Tibial nerve (tissue), 4 donors: ENCODE data around the gene XYLT1.

Experiments used
- EP300 ChIP-seq, 2 donors: sonication (generic); formaldehyde crosslinking; IDR thresholded peaks; one replicate each; pipeline ENCODE4 v1.6.1; 2017; ENCODE audit warnings: antibody characterized with exemption in 2 of 2, mild to moderate bottlenecking in 1 of 2
- POLR2A ChIP-seq, 2 donors: fragments of 450-650 bp; IDR thresholded peaks; one replicate each; pipeline ENCODE4 v1.6.1; 2017; ENCODE audit warnings: antibody characterized with exemption in 2 of 2, mild to moderate bottlenecking in 2 of 2, moderate library complexity in 2 of 2
- TF ChIP-seq, protein P1 (sequence below), 5 experiments: fragments of 200-600 bp in 3 of 5; fragments of 450-650 bp in 2 of 5; sonication (generic) in 3 of 5; IDR thresholded peaks; one replicate each; pipeline ENCODE4 v1.5.1; 2016 to 2019; ENCODE audit warnings: antibody characterized with exemption in 5 of 5, mild to moderate bottlenecking in 3 of 5, moderate library complexity in 2 of 5

DNA sequence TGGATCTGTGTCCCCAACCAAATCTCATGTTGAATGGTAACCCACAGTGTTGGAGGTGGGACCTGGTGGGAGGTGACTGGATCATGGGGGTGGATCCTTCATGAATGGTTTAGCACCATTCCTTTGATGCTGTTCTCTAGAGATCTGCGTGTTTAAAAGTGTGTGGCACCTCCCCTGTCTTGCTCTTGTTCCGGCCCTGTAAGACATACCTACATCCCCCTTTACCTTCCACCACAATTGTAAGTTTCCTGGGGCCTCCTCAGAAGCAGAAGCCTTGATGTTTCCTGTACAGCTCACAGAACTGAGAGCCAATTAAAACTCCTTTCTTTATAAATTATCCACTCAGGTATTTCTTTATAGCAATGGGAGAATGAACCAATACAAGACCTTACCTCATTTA is 257.7 kb downstream of the XYLT1 start:
- TF ChIP-seq POLR2A (IDR thresholded peaks at IDR 0.05) (no peak), EP300 (IDR thresholded peaks at IDR 0.05) (no peak)
- TF ChIP-seq, protein P1, sequence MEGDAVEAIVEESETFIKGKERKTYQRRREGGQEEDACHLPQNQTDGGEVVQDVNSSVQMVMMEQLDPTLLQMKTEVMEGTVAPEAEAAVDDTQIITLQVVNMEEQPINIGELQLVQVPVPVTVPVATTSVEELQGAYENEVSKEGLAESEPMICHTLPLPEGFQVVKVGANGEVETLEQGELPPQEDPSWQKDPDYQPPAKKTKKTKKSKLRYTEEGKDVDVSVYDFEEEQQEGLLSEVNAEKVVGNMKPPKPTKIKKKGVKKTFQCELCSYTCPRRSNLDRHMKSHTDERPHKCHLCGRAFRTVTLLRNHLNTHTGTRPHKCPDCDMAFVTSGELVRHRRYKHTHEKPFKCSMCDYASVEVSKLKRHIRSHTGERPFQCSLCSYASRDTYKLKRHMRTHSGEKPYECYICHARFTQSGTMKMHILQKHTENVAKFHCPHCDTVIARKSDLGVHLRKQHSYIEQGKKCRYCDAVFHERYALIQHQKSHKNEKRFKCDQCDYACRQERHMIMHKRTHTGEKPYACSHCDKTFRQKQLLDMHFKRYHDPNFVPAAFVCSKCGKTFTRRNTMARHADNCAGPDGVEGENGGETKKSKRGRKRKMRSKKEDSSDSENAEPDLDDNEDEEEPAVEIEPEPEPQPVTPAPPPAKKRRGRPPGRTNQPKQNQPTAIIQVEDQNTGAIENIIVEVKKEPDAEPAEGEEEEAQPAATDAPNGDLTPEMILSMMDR (IDR thresholded peaks at IDR 0.05), result no peak
